Measurements from ENCODE around the gene RPLP2.
A peak's percentile ranks its signal among the peaks of the same experiment; 100 is the strongest.

Gene RPLP2

DNA sequence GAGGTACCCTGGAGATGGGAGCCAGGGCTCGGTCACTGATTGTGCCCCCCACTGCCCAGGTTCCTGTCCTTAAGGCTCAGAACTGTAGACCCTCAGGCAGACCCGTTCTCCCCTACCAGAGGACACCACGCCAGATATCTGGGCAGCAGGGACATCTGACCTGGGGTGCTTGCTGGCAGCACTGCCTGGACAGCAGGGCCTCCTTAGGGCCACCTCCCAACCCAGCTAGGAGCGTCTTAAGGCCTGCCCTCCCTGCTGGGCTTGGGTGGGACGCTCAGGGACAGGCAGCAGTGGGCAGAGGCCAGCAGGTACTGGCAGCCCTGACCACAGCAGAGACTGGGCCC, 29.5 kb downstream of the RPLP2 start:
- no peak for DNase-seq

DNA sequence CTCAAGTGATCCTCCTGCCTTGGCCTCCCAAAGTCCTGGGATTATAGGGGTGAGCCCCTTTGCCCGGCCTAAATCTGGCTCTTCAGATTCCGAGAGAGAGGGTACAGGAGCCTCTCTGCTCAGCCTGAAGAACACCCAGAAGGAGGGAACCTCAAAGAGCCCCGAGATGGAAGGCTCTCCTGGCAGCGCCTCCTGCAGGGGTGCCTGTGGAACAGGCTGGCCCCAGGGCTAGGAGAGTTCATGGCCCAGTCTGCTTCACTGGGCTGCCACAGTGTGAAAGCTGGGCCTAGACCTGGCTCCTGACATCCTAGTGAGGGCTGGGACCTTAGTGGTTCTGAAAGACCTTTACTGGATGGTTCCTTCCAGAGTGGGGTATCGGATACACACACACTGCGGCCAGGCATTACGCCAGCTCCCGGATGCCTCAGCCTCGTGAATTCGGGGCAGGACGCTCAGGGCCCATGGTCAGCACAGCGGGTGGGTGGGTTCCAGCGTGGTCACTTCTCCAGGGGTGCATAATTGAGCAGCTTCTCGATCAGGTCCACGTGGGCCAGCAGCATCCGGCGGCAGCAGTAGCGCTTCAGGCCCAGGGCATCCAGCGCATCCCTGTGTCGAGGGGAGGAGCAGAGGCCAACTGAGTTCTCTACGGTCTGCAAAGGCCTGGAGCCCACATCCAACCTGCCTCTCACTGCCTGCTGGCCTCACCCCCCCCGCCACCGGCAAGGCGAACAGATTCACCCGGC, 30.3 kb downstream of the RPLP2 start:
- no peak for DNase-seq

DNA sequence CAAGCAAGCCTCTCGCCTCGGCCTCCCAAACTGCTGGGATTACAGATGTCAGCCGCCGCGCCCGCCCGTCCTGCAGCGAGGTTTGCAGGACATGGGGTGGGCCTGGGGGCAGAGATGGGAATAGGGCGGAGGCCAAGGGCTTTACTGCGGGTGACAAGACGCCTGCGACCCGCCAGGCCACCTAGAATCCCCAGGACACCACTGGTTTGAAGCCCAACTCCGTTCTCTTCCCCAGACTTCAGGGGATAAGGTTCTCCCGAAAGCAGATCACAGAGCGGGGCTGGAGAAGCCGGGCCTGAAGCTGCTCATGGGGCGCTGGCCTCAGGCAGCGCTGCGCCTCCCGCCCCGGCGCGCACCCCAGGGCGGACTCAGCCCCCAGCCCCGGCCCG, 32.2 kb downstream of the RPLP2 start:
- no peak for DNase-seq

DNA sequence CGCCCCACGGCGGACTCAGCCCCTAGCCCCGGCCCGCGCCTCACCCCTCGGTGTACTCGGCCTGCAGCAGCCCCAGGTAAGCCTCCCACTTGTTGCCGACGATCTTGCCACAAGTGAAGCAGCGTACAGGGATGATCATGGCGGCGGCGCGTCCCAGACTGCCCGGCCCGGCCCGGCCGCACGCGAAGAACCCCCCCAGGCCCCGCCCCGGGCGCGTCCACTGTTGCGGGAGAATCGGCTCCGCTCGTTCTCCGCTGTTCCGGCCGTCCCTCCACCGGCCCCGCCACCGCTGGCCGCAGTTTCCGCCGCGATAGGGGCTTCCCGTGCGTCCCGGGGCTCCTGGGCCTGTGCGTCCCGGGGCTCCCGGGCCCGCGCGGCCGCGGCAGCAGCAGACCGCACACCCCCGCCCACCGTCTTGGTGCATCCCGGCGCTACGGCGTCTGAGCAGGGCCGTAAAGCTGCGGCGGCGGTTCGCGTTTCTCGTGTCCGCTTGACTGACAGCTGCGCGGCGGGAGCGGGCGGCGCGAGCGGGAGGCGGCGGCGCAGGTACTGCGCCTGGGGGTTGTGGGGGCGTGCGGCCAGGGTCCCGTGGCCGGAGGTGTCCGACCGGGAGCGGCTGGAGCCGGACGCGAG, 32.7 kb downstream of the RPLP2 start, which contains the start of the genes POLR2L and TSPAN4:
Gene POLR2L (minus strand): TSS at position 160 of the 633 bp plus-strand sequence. CDS start 21 bp downstream, at position 139.
Gene TSPAN4 (plus strand): TSS at position 483 of the 633 bp plus-strand sequence. CDS start 7,453 bp downstream, outside the sequence.
- DNase-seq = peak; percentile 77 to 93

DNA sequence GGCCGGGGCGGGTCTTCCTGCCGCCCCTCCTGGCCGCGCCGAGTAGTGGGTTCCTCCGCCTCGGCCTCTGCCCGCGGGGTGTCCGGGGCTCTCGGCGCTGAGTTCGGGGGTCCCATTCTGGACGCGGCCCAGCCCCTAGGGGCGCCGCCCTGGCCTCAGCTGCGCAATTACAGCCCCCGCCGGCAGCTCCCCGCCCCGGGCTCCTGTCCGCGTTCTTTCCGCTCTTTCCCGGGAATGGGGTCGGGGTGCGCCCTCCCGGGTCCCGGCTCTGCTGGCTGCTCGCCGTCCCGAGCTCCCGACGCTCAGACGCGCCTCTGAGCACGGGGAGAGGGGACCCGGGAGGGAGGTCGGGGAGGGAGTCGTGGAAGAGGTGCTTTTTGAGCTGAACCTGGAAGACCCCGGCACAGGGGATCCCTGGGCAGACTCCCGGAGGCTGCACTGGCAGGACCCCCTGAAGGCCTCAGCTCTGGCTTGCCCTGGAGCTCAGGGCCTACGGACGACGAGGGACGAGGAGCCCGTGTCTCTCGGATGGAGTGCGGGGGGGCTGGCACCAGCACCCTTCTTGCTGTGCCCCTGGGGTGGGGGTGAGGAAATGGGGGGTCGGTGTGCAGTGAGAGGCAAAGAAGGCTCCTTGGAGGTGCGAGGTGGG, 33.4 kb downstream of the RPLP2 start:
- DNase-seq = no peak

DNA sequence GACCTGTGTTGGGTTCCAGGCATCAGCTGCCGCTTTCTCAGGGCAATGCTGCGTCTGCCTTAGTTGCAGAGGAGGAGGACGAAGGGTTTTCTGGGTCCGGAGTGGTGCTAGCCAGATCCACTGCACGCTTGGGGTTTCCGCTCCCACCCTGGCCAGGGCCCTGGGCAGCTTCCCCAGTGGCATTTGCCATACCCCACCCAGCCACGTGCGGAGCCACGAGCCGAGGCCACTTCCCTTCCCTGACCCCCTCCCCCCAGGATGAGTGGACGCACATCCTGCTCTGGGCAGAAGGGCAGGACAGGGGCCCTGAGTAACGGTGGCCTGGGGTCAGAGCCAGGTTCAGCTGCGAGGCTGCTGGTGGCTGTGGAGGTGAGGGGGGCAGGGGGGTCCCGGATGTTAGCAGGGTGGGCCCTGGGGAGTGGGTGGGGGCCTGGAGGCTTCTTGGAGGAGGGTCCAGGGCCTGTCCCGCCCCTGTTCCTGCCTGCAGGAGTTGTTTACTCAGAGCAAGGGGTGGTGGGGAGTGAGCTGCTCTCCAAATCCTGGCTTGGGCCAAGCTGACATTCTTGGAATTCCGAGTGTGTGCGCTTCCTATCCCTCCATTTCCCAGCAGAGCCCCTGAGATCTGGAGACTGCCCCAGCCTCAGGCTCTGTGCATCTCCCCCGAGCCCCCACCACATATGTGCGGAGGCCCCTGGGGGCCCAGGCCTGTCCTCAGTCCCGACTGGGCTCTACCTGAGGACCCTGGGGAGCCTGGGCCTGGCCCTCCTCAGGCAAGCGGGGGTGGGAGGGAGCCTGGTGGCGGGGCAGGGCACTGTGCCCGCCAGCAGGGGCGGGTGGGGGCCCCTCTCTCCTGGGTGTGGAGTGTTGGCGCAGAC, 34.3 kb downstream of the RPLP2 start:
- DNase-seq = no peak

DNA sequence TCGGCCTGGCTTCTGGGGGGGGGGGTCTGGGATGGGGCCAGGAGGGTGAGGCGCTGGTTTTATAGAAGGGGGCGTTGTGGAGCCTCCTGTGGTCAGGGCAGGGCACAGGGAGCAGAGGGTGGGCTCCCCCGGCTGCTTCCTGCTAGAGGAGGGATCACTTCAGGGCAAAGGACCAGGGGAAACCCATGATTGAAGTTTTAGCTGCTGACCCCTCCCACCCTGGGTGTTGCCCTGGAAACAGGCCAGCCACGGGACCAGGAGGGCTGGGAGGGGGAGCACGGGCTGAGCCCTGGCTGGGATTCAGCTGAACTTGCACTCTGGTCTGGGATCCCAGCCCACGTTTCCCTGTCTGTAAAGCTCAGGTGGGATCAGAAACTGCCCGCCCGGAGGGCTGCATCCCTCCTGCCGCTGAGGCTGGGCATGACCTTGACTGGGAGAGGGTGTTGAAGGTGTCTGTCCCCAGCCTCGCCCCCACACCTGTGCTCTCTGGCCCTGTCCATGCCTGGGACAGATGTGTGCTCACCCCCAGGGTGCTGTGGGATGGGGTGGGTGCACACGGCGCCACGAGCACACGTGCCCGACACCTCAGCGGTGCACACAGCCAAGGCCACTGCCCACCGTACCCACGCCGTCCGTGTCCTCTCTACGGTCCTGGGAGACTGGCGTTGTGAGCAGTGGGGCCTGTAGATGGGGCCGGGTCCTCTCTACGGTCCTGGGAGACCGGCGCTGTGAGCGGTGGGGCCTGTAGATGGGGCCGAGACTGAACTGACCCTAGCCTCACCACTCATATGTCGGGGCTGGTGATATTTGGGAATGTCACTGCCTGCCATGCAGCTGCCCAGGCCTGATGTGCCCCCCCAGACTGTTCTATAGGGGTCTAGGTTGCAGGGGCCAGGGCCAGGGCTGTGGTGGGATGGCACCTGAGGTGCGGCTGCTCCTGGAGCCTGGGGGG, 35.2 kb downstream of the RPLP2 start:
- DNase-seq = no peak

DNA sequence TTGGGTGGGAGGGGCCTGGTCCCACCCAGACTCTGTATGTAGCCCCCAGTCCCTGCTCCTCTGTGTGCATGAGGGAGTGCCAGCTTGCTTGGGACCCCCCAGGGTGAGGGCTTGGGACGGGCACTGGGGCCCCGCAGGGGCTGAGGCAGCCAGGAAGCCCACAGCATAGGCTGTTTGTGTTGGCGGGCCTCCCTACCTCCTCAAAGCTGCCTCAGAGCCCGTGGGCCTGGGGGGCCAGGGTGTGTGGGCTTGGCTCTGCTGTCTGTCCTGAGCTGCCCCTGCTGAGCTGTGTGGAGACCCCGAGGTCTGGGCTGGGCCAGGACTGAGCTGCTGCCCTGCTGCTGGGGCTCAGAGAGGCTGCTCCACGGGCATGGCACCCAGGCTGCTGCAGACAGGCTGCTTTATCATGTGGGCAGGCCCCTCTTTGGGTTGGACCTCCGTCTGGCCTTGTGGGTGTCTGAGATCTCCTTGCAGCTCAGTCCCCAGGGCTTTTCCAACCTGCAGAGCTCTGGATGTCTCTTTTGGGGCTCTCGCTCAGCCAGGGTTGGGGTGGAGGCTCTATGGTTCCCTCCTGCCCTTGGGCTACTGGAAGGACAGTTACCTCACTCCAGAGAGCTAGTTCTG, 36.2 kb downstream of the RPLP2 start:
- no peak for DNase-seq

DNA sequence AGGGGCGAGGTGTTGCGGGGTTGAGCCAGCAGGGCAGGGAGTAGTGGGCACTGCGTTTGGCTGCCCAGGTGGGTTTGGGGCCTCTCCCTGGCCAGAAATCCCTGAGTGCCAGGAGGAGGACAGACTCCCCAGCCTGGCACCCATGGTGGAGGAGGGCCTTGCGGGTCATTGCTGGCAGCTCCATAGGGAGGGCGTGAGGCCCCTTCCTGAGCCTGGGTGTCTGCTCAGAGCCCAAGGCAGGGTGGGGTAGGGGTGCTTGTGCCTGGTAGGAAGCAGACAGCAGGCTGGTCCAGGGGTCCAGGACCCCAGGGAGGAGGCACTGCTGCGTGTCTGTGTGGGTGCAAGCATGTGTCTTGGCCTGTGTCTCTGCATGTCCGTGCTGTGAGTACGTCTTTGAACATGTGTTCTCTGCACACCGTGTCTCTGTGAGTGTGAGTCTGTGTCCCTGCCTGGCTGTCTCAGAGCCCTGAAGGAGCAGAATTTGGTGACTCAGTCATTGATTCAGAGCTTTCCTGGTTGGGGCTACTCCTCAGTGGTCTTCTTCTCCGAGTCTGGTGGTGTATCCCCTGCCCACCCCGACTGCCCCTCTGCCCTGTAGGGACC, 36.8 kb downstream of the RPLP2 start:
- no peak for DNase-seq

DNA sequence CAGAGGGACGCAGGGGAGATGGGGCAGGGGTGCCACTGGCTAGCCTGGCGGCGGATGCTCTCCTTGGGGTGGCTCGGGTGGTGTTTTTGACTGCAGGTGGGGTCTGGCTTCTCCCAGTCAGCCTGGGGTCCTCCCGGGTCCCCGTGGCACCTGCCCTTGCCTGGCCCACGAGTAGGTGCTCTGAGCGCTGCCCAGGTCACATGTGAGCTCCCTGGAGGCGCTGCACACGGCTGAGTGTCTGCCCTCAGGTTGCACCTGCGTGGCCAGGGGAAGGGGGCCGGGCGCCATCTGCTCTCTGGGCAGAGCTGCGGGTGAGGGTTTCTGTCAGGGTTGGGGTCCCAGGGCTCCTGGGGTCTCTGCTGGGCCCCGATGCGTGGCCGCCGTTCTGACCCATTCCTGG, 38.1 kb downstream of the RPLP2 start:
- no peak for DNase-seq

DNA sequence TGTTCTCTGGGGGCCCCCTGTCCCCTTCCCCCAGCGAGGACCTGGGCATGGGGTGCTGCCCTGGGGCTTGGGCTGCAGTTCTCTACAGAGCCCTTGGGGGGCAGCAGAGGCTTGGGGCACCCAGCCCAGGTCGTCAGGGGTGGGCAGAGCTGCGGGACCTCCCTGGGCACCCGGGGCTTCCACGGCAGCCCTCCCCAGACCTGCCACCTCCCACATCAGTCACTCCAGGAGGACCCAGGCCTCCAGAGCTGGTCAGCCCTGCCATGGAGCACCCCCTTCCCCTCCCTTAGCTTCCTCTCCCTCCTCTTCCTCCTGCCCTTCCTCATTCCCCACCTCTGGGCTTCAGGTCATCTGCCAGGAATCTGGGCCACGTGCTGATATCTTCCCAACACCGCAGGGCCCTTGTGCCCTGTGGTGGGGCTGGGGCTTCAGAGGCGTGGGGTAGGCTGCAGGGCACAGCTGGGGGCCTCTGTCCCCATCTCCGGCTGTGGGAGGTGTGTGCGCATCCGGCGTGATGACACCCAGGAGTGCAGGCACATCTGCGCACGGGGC, 38.7 kb downstream of the RPLP2 start:
- DNase-seq = peak in 1 of 2 experiments; percentile 36

DNA sequence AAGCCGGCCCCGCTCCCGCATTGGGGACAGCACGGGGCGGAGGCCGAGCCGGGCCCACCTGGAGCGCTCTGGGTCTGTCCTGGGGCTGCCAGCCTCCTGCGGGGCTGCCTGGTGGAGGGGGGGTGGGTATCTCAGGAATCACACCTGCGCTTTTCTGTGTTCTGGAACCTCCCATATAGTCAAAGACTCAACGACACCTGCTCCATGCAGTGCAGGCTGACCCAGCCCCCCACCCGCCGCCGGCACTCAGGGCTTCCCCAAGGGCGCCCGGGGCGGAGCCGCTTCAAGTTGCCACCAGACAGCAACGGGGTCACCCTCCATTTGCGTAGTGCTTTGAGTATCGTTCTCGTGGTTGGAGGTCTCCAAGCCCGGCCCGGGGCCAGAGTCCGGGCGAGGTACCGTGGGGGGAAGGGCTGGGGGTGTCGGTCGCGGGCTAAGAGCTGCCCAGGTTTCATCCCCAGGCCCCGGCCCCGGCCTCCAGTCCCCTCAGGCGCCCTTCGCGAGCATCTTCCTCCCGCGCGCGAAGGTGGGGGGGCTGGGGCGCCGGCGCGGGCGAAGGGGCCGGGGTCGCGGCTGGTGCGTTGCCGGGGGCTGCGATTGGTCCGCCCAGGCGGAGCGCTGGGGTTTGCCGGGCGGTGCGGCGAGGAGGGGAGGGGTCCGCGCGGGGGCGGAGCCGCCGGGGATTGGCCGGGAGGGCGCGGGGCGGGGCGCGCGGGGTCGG, 39.5 kb downstream of the RPLP2 start:
- peak; percentile 63 to 78 for DNase-seq

DNA sequence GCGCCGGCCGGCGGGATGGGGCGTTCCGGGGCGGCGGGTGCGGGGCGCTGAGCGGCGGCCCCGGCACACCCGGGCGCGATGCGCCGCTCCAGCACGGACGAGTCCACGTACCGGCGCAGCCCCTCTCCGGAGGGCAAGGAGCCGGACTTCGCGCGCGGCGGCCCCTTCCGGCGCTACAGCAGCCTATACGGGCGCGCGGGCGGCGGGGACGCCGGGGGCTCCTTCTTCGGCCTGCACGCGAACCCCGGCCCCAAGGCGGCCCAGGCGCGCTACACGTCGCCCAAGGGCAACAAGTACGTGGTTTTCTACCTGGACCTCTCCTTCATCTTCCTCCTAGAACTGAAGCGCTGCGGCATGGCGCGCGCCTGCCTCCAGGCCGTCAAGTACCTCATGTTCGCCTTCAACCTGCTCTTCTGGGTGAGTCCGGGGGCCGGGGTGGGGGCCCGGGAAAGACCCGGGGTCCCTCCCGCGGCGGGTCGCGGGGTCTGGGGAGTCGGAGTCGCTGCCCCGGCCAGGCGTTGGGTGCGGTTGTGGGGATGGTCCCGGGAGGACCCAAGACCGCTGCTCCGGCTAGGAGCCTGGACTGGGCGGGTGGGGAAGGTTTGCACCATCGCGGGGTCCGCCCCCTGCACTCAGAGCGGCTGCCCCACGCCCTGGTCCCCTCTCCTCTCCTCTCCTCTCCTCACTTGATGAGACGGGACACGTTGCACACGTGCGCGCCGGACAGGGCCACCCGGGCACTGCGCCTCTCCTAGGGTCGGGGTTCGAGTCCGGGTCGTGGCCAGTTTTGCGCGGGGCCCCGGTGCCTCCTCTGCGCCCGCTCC, 40.4 kb downstream of the RPLP2 start:
- peak; percentile 53 to 70 for DNase-seq

DNA sequence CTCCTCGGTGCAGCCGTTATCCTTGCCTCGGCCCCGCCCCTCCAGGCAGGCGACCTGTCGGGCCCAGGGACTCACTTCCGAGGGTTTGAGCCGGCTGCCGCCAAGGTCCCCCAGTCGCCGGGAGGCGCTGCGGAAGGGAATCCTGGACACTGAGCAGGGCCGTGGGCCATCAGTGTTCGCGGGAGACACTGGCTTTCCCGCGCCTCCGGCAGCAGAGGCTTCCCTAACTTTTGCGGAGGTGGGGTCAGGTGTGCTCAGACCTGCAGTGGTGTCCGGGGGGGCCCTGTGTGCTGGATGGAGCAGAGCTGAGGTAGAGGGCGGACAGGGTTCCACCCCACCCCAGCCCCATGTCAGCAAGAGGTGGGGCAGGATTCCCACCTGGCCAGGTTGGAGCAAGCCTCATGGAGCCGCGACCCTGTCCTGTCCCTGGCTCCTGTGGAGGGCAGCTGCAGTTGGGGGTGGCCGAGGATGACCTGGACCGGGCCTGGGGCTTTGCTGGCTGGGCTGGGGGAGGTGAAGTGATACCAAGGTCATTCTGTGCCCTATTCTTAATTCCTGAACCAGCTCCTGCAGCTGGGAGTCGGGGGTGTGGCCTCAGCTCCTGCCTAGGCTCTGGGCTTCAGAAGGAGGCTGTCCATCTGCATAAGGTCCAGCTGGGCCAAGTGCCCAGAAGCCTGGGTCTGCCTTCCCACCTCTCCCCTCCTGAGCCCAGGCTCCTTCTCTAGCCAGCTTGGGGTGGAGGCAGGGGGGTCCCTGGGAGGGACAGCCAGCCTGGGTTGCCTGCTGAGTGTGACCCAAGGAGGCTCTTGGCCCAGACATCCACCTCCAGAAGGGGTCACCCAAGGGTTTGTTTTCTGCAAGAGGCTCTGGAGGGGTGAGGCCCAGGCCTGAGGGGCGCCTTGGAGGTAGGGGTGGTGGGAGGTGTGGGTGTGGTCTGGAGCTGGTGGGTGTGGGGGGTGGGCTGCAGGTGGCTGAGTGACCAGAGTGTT, 41.3 kb downstream of the RPLP2 start:
- DNase-seq = peak in 1 of 2 experiments; percentile 30

DNA sequence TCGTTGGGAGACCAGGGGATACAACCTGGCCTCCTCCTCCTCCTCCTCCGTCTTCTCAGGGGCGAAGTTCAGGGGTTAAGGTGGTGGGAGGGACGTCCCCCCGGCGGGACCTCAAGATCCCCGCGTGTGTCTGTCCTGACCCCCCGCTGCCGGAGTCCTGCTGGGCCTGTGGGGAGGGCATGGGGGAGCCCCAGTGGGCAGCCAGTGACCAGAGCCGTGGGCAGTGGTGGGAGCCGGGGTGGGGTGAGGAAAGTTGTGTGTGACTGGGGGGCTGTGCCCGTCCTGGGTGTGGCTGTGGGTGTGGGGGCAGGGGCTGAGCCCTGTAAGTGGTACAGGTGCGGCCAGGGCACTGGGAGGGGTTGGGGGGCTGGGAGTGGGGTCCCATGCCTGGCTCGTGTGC, 43.0 kb downstream of the RPLP2 start:
- DNase-seq = no peak

DNA sequence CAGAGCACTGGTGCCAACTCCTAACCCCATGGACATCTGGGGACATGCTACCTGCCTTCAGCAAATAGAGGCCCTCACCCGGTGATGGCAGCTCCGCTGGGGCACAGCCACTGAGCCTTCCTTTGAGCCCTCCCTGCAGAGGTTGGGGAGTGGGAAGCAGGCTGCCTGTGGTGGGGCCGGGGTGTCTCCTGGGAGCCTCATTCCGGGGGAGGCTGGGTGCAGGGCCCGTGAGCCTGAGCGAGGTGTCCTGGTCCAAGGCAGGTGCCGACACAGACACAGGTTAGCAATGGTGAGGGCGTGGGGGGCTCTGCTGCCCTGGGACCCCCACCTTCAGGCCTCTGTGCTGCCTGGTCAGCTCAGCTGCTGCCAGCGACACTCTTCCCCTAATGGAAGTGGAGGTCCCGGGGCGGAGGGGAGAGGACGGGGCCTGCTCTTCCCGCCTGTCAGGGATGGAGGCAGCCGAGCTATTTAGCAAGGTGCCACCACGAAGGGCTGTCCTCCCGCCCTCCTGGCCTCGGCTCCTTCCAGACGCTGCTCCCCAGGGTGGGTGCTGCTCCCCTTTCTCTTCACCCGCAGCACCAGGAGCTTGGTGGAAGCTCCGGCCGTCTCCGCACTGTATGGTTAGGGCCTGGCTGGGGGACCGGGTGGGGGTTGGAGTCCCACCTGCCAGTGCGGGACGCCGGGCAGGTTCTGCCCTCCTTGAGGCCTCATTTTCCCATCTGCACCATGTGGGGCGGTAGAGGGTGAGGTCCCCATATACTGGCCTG, 44.1 kb downstream of the RPLP2 start:
- DNase-seq = no peak

All from NCI-H1930 (cell line).